A673 (cell line): ENCODE measurements around the gene C7orf25. TPM values are rescaled to one million over a fixed set of nuclear protein-coding genes. Genes with fewer than 3 reads are reported as not detected.

Experiments
- BruUV-seq: library from RNA; stranded (reverse); fragments of 400-500 nt; replicated peaks from 2 replicates; lab custom pipeline; 2021; lab: Mats Ljungman, UMichigan
- CTCF ChIA-PET: fragments of 300-600 bp; sonication (Branson Sonifier 250); formaldehyde crosslinking; loops from one replicate; lab custom pipeline; 2022; ENCODE audit warnings: antibody characterized with exemption; lab: Charles Lee
- POLR2A ChIA-PET: fragments of 300-600 bp; sonication (Branson Sonifier 250); formaldehyde crosslinking; loops from one replicate; lab custom pipeline; 2022; ENCODE audit warnings: antibody characterized with exemption; ENCODE audit not compliant: low non-redundant PET; lab: Charles Lee
- DNase-seq: peaks from one replicate; pipeline ENCODE4 v3.0.0-alpha.2; 2015; ENCODE audit warnings: low spot score
- H3K27ac ChIP-seq: fragments of 200-600 bp; sonication (generic); 2 replicates; pipeline ENCODE4 v1.5.1; 2016; ENCODE audit warnings: mixed run types, low read depth, mild to moderate bottlenecking, mixed read lengths, antibody characterized with exemption, low read length; ENCODE audit not compliant: poor library complexity, severe bottlenecking
- H3K27me3 ChIP-seq: fragments of 200-600 bp; sonication (generic); replicated peaks from 2 replicates; pipeline ENCODE4 v1.6.1; 2017; ENCODE audit warnings: mixed run types, low read depth, mild to moderate bottlenecking, mixed read lengths, antibody characterized with exemption, low read length; ENCODE audit not compliant: insufficient read depth, poor library complexity
- H3K36me3 ChIP-seq: fragments of 200-600 bp; sonication (generic); 2 replicates; pipeline ENCODE4 v1.6.1; 2016; ENCODE audit warnings: mixed run types, mild to moderate bottlenecking, mixed read lengths, antibody characterized with exemption, low read length; ENCODE audit not compliant: insufficient read depth, poor library complexity, severe bottlenecking
- H3K4me1 ChIP-seq: fragments of 200-600 bp; sonication (generic); 2 replicates; pipeline ENCODE4 v1.6.1; 2017; ENCODE audit warnings: mixed run types, mild to moderate bottlenecking, mixed read lengths, antibody characterized with exemption, low read length; ENCODE audit not compliant: insufficient read depth, poor library complexity, severe bottlenecking
- H3K4me3 ChIP-seq: fragments of 200-600 bp; sonication (generic); 2 replicates; pipeline ENCODE4 v1.5.1; 2016; ENCODE audit warnings: low read depth, mixed run types, mild to moderate bottlenecking, mixed read lengths, low read length; ENCODE audit not compliant: poor library complexity, severe bottlenecking
- H3K9me3 ChIP-seq: fragments of 200-600 bp; sonication (generic); 2 replicates; pipeline ENCODE4 v1.6.1; 2016; ENCODE audit warnings: mixed run types, low read depth, mild to moderate bottlenecking, mixed read lengths, antibody characterized with exemption, low read length; ENCODE audit not compliant: poor library complexity, severe bottlenecking
- CTCF ChIP-seq: fragments of 300-800, 200-600 bp; sonication (generic); conservative IDR thresholded peaks from 2 replicates; pipeline ENCODE4 v1.5.1; 2017; ENCODE audit warnings: low read depth, mild to moderate bottlenecking, antibody characterized with exemption, low read length, moderate library complexity, mixed read lengths
- EZH2 ChIP-seq: fragments of 200-600 bp; sonication (generic); IDR thresholded peaks from 2 replicates; pipeline ENCODE4 v1.6.1; 2017; ENCODE audit warnings: borderline replicate concordance, low read depth, mild to moderate bottlenecking, mixed read lengths, antibody characterized with exemption, low read length; ENCODE audit not compliant: poor library complexity, severe bottlenecking
- intact Hi-C: fragments of 100-400 bp; cut with micrococcal nuclease; formaldehyde crosslinking; loops from one replicate; pipeline ENCODE4 v1.10.0; 2022; ENCODE audit not compliant: unreplicated experiment
- total RNA-seq: library from RNA; stranded (reverse); gene quantifications from 2 replicates; pipeline ENCODE4 v1.2.3, GENCODE V29; 2021

The C7orf25 gene
- total RNA-seq, 1 experiment from 2014 or later = 7.3 TPM

GRCh38 chr7:42900842-42901241, 11.0 kb downstream of the C7orf25 start:
- TF ChIP-seq EZH2 = no peak
- TF ChIP-seq CTCF = no peak
- H3K36me3 ChIP-seq = no peaks in the 10 kb centered on the region
- no peak for DNase-seq
- no peaks in the 10 kb centered on the region for H3K27me3 ChIP-seq
- no peaks in the 10 kb centered on the region for H3K4me1 ChIP-seq
- H3K9me3 ChIP-seq = no peaks in the 10 kb centered on the region
- POLR2A ChIA-PET = no interaction called here
- intact Hi-C loops = no loop called here
- no peak overlapping the region for H3K4me3 ChIP-seq
- CTCF ChIA-PET = no interaction called here
- no TSS peak for BruUV-seq
- no peak overlapping the region for H3K27ac ChIP-seq

GRCh38 chr7:42893346-42894240, 18.3 kb downstream of the C7orf25 start:
- DNase-seq = no peak
- intact Hi-C loops = no loop called here
- no peaks in the 10 kb centered on the region for H3K36me3 ChIP-seq
- POLR2A ChIA-PET = no interaction called here
- H3K4me1 ChIP-seq = no peaks in the 10 kb centered on the region
- BruUV-seq = no TSS peak
- H3K27ac ChIP-seq = no peak overlapping the region
- no peaks in the 10 kb centered on the region for H3K27me3 ChIP-seq
- no peak overlapping the region for H3K4me3 ChIP-seq
- no peaks in the 10 kb centered on the region for H3K9me3 ChIP-seq
- CTCF ChIA-PET = no interaction called here
- no peak for TF ChIP-seq CTCF
- no peak for TF ChIP-seq EZH2

GRCh38 chr7:42886893-42887505, 24.9 kb downstream of the C7orf25 start:
- Histone ChIP-seq H3K27ac (no peak overlapping the region), H3K36me3 (no peaks in the 10 kb centered on the region), H3K4me1 (no peaks in the 10 kb centered on the region), H3K9me3 (no peaks in the 10 kb centered on the region), H3K27me3 (no peaks in the 10 kb centered on the region), H3K4me3 (no peak overlapping the region)
- ChIA-PET CTCF (interaction anchor here (1.2 kb wide), 1 partner anchor 946 kb away, joined by 3 read pairs; no protein-coding TSS in a partner anchor), POLR2A (no interaction called here)
- BruUV-seq = no TSS peak
- intact Hi-C loops = no loop called here
- no peak for TF ChIP-seq EZH2
- TF ChIP-seq CTCF = no peak
- no peak for DNase-seq
